Gastrocnemius medialis (tissue), 4 donors: ENCODE results near the gene GALK2.

ENCODE experiments used
- POLR2A ChIP-seq, 2 donors: fragments of 450-650 bp; IDR thresholded peaks; one replicate each; pipeline ENCODE4 v1.6.1; 2017; ENCODE audit warnings: antibody characterized with exemption in 2 of 2, mild to moderate bottlenecking in 2 of 2, moderate library complexity in 2 of 2
- TF ChIP-seq, protein P1 (sequence below), 5 experiments: fragments of 450-650 bp in 3 of 5; fragments of 200-600 bp in 2 of 5; sonication (generic) in 2 of 5; IDR thresholded peaks in 4 of 5; conservative IDR thresholded peaks in 1 of 5; 1 replicate in 4 of 5; 2 replicates in 1 of 5; pipeline ENCODE4 v1.5.1; 2016 to 2019; ENCODE audit warnings: antibody characterized with exemption in 5 of 5, mild to moderate bottlenecking in 3 of 5, moderate library complexity in 3 of 5

DNA sequence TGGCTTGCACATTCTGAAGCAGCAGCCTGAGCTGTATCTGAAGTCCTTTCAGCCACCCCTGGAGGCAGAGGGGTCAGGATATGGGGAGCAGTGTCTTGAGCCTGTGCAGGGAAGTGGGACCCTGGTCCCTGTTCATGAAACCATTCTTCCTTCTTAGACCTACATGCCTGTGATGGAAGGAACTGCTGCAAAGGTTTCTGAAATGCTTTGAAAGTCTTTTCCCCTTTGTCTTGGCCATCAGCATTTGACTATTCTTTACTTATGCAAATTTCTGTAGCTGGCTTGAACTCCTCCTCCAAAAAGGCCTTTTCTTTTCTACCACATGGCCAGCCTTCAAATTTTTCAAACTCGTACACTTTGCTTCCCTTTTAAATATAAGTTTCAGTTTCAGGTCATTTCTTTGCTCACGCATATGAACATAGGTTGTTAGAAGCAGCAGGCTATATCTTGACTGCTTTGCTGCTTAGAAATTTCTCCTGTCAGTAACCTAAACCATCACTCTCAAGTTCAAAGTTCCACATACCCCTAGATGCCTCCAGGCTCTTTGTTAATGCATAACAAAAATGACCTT, 62.3 kb downstream of the GALK2 start:
- TF ChIP-seq, protein P1, sequence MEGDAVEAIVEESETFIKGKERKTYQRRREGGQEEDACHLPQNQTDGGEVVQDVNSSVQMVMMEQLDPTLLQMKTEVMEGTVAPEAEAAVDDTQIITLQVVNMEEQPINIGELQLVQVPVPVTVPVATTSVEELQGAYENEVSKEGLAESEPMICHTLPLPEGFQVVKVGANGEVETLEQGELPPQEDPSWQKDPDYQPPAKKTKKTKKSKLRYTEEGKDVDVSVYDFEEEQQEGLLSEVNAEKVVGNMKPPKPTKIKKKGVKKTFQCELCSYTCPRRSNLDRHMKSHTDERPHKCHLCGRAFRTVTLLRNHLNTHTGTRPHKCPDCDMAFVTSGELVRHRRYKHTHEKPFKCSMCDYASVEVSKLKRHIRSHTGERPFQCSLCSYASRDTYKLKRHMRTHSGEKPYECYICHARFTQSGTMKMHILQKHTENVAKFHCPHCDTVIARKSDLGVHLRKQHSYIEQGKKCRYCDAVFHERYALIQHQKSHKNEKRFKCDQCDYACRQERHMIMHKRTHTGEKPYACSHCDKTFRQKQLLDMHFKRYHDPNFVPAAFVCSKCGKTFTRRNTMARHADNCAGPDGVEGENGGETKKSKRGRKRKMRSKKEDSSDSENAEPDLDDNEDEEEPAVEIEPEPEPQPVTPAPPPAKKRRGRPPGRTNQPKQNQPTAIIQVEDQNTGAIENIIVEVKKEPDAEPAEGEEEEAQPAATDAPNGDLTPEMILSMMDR (IDR thresholded peaks at IDR 0.05 in 4 of 5, conservative IDR thresholded peaks at IDR 0.05 in 1 of 5), result no peak
- TF ChIP-seq POLR2A (IDR thresholded peaks at IDR 0.05), result no peak
